H9 (cell line): ENCODE measurements around the gene PLEKHA8. TPM values are rescaled to one million over a fixed set of nuclear protein-coding genes. Genes with fewer than 3 reads are reported as not detected.

Experiments
- DNase-seq: peaks from one replicate; pipeline ENCODE4 v3.0.0-alpha.2; 2017
- H2AFZ ChIP-seq: one replicate; pipeline ENCODE4 v1.6.1; 2013; ENCODE audit warnings: mild to moderate bottlenecking, low read length, control low read depth, moderate library complexity
- H2AK5ac ChIP-seq: 2 replicates; pipeline ENCODE4 v1.6.1; 2013; ENCODE audit warnings: low read length, control low read depth, mixed read lengths; ENCODE audit not compliant: insufficient read length
- H2BK120ac ChIP-seq: one replicate; pipeline ENCODE4 v1.6.1; 2013; ENCODE audit warnings: low read depth, mild to moderate bottlenecking, low read length, control low read depth, inconsistent platforms; ENCODE audit not compliant: poor library complexity, severe bottlenecking
- H2BK12ac ChIP-seq: 2 replicates; pipeline ENCODE4 v1.6.1; 2013; ENCODE audit warnings: low read length, control low read depth, mixed read lengths, low read depth; ENCODE audit not compliant: insufficient read length
- H2BK15ac ChIP-seq: 2 replicates; pipeline ENCODE4 v1.6.1; 2013; ENCODE audit warnings: low read depth, low read length, control low read depth
- H2BK20ac ChIP-seq: one replicate; pipeline ENCODE4 v1.6.1; 2013; ENCODE audit warnings: low read depth, mild to moderate bottlenecking, low read length, control low read depth, inconsistent platforms; ENCODE audit not compliant: poor library complexity, severe bottlenecking
- H2BK5ac ChIP-seq: 2 replicates; pipeline ENCODE4 v1.6.1; 2013; ENCODE audit warnings: low read length, control low read depth, mixed read lengths; ENCODE audit not compliant: insufficient read length
- H3K14ac ChIP-seq: 2 replicates; pipeline ENCODE4 v1.6.1; 2013; ENCODE audit warnings: low read length, control low read depth; ENCODE audit not compliant: insufficient read depth
- H3K18ac ChIP-seq: 2 replicates; pipeline ENCODE4 v1.6.1; 2013; ENCODE audit warnings: low read depth, mild to moderate bottlenecking, mixed read lengths, low read length, control low read depth; ENCODE audit not compliant: insufficient read length
- H3K23ac ChIP-seq: 2 replicates; pipeline ENCODE4 v1.6.1; 2013; ENCODE audit warnings: low read length, control low read depth, mixed read lengths, low read depth; ENCODE audit not compliant: insufficient read length
- H3K23me2 ChIP-seq: 2 replicates; pipeline ENCODE4 v1.6.1; 2013; ENCODE audit warnings: low read depth, mild to moderate bottlenecking, mixed read lengths, low read length, control low read depth; ENCODE audit not compliant: insufficient read length, poor library complexity, severe bottlenecking
- H3K27ac ChIP-seq: 2 replicates; pipeline ENCODE4 v1.5.1; 2013; ENCODE audit warnings: low read length, control low read depth, mixed read lengths, low read depth; ENCODE audit not compliant: insufficient read length
- H3K27me3 ChIP-seq: 2 replicates; pipeline ENCODE4 v1.6.1; 2013; ENCODE audit warnings: low read length, control low read depth, inconsistent platforms; ENCODE audit not compliant: insufficient read depth
- H3K4ac ChIP-seq: 2 replicates; pipeline ENCODE4 v1.6.1; 2013; ENCODE audit warnings: low read depth, mild to moderate bottlenecking, control low read depth, inconsistent platforms, low read length, moderate library complexity
- H3K4me1 ChIP-seq: 2 replicates; pipeline ENCODE4 v1.6.1; 2013; ENCODE audit warnings: low read length, control low read depth, inconsistent platforms; ENCODE audit not compliant: insufficient read depth
- H3K4me2 ChIP-seq: 2 replicates; pipeline ENCODE4 v1.6.1; 2013; ENCODE audit warnings: low read length, control low read depth, mixed read lengths; ENCODE audit not compliant: insufficient read length, insufficient read depth
- H3K56ac ChIP-seq: 2 replicates; pipeline ENCODE4 v1.6.1; 2013; ENCODE audit warnings: low read depth, mild to moderate bottlenecking, mixed read lengths, low read length, control low read depth; ENCODE audit not compliant: insufficient read length
- H3K79me1 ChIP-seq: 2 replicates; pipeline ENCODE4 v1.6.1; 2013; ENCODE audit warnings: low read depth, mild to moderate bottlenecking, moderate library complexity, low read length, control low read depth, inconsistent platforms; ENCODE audit not compliant: insufficient read depth, poor library complexity, severe bottlenecking
- H3K79me2 ChIP-seq: 2 replicates; pipeline ENCODE4 v1.6.1; 2013; ENCODE audit warnings: low read length, control low read depth, inconsistent platforms; ENCODE audit not compliant: insufficient read depth
- H3K9ac ChIP-seq: 2 replicates; pipeline ENCODE4 v1.6.1; 2013; ENCODE audit warnings: low read length, control low read depth, mixed read lengths; ENCODE audit not compliant: insufficient read length; ENCODE audit errors: extremely low read depth
- H3K9me3 ChIP-seq: one replicate; pipeline ENCODE4 v1.6.1; 2013; ENCODE audit warnings: low read depth, low read length, inconsistent platforms; ENCODE audit not compliant: control insufficient read depth
- H3T11ph ChIP-seq: one replicate; pipeline ENCODE4 v1.6.1; 2013; ENCODE audit warnings: mild to moderate bottlenecking, low read length, control low read depth, inconsistent platforms
- H4K20me1 ChIP-seq: one replicate; pipeline ENCODE4 v1.6.1; 2013; ENCODE audit not compliant: control insufficient read depth, insufficient read length, insufficient read depth
- H4K5ac ChIP-seq: 2 replicates; pipeline ENCODE4 v1.6.1; 2013; ENCODE audit warnings: low read depth, mild to moderate bottlenecking, mixed read lengths, low read length, control low read depth; ENCODE audit not compliant: insufficient read length
- H4K8ac ChIP-seq: replicated peaks from 2 replicates; pipeline ENCODE4 v1.6.1; 2013; ENCODE audit warnings: low read length, control low read depth, mixed read lengths, low read depth; ENCODE audit not compliant: insufficient read length
- H4K91ac ChIP-seq: 2 replicates; pipeline ENCODE4 v1.6.1; 2013; ENCODE audit warnings: low read depth, mild to moderate bottlenecking, moderate library complexity, mixed read lengths, low read length, control low read depth; ENCODE audit not compliant: insufficient read length
- H3K27ac Mint-ChIP-seq, 3 experiments: 2 replicates in 2 of 3; 3 replicates in 1 of 3; pipeline ENCODE4 v1.8.0; 2020 to 2021; ENCODE audit warnings: mixed read lengths in 3 of 3, mild to moderate bottlenecking in 1 of 3, moderate library complexity in 1 of 3
- H3K27me3 Mint-ChIP-seq: 2 replicates; pipeline ENCODE4 v1.8.0; 2021; ENCODE audit warnings: low read depth, mild to moderate bottlenecking, moderate library complexity, mixed read lengths
- H3K36me3 Mint-ChIP-seq, 3 experiments: 2 replicates in 2 of 3; 3 replicates in 1 of 3; pipeline ENCODE4 v1.8.0; 2020 to 2021; ENCODE audit warnings: low read depth in 3 of 3, mixed read lengths in 3 of 3; ENCODE audit not compliant: insufficient read depth in 1 of 3
- H3K4me1 Mint-ChIP-seq, 2 experiments: 2 replicates each; pipeline ENCODE4 v1.8.0; 2020; ENCODE audit warnings: mixed read lengths in 2 of 2
- H3K4me3 Mint-ChIP-seq, 2 experiments: 2 replicates in 1 of 2; 3 replicates in 1 of 2; pipeline ENCODE4 v1.8.0; 2020 to 2021; ENCODE audit warnings: mild to moderate bottlenecking in 2 of 2, mixed read lengths in 2 of 2, moderate library complexity in 1 of 2
- H3K9me3 Mint-ChIP-seq, 2 experiments: 2 replicates in 1 of 2; 3 replicates in 1 of 2; pipeline ENCODE4 v1.8.0; 2020; ENCODE audit warnings: mild to moderate bottlenecking in 2 of 2, mixed read lengths in 2 of 2, moderate library complexity in 1 of 2
- CTCF ChIP-seq: fragments of 200-600 bp; sonication (generic); conservative IDR thresholded peaks from 3 replicates; pipeline ENCODE4 v1.8.0; 2021; ENCODE audit warnings: antibody characterized with exemption, mild to moderate bottlenecking
- WGBS: extraction: QIAGEN DNeasy Blood & Tissue Kit; methylation state at CpG from one replicate; pipeline ENCODE4 v1.1.7; 2013; ENCODE audit warnings: missing lambda C conversion rate, low lambda C conversion rate, mixed read lengths; ENCODE audit not compliant: insufficient read length; ENCODE audit errors: extremely low coverage; 5-methylcytosine and 5-hydroxymethylcytosine counted together
- total RNA-seq: library from RNA; stranded (reverse); gene quantifications from 2 replicates; pipeline ENCODE4 v1.2.1, GENCODE V29; 2021

PLEKHA8 gene
- total RNA-seq, 1 experiment from 2014 or later: 37.0 TPM

DNA sequence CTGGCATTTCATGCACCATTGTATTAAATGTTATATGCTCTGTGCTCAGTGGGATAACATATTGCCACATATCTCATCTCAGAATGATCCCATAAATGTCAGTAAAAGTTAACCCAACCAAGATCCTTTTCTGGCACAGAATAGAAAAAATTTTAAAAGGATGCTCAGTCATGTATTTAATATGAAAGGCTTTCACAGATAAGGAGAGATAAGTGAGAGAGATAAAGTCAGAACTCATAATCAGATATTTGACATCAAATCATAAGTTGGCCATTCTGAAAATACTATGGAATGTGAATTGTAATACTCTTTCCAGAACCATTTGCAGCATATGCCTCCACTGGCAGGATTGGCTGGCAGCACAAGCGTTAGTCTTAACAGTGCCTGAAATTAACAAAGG lies 38.5 kb downstream of the PLEKHA8 start:
- H3K27ac Mint-ChIP-seq: no peak overlapping the region
- H4K20me1 ChIP-seq: no peaks in the 10 kb centered on the region
- H3K27me3 ChIP-seq: no peaks in the 10 kb centered on the region
- no peak overlapping the region for H2AFZ ChIP-seq
- H3K9me3 Mint-ChIP-seq: no peaks in the 10 kb centered on the region
- H3K18ac ChIP-seq: no peak overlapping the region
- no peak overlapping the region for H4K91ac ChIP-seq
- no peaks in the 10 kb centered on the region for H3K79me2 ChIP-seq
- no peak overlapping the region for H3K4me3 Mint-ChIP-seq
- DNase-seq: no peak
- no peak overlapping the region for H3K56ac ChIP-seq
- no peak overlapping the region for H3K4me2 ChIP-seq
- no peak overlapping the region for H3K27ac ChIP-seq
- no peak overlapping the region for H2BK5ac ChIP-seq
- H3K14ac ChIP-seq: no peak overlapping the region
- no peak overlapping the region for H2BK12ac ChIP-seq
- no peaks in the 10 kb centered on the region for H3K4me1 ChIP-seq
- H3K23me2 ChIP-seq: no peaks in the 10 kb centered on the region
- H3K27me3 Mint-ChIP-seq: no peaks in the 10 kb centered on the region
- WGBS: no CpG with 5 or more reads among the region's 1 CpG
- H3K9me3 ChIP-seq: no peaks in the 10 kb centered on the region
- H3K9ac ChIP-seq: no peak overlapping the region
- H2BK15ac ChIP-seq: no peak overlapping the region
- H3K79me1 ChIP-seq: no peaks in the 10 kb centered on the region
- H2AK5ac ChIP-seq: no peak overlapping the region
- no peak overlapping the region for H4K8ac ChIP-seq
- H2BK20ac ChIP-seq: no peak overlapping the region
- no peak for TF ChIP-seq CTCF
- H3K36me3 Mint-ChIP-seq: peaks cover 17 to 36% (median 29%) of the 10 kb centered on the region in 3 experiments
- no peak overlapping the region for H3K23ac ChIP-seq
- H2BK120ac ChIP-seq: no peak overlapping the region
- no peak overlapping the region for H4K5ac ChIP-seq
- no peaks in the 10 kb centered on the region for H3K4me1 Mint-ChIP-seq
- no peak overlapping the region for H3T11ph ChIP-seq
- no peak overlapping the region for H3K4ac ChIP-seq
